Omental fat pad (tissue), 4 donors: Measurements from ENCODE around the gene TNFRSF8. TPM values are rescaled to one million over a fixed set of nuclear protein-coding genes. Genes with fewer than 3 reads are reported as not detected.

Experiments used
- ATAC-seq: fragments of 150-250 bp; one replicate; pipeline ENCODE4 v1.9.1; 2016; ENCODE audit warnings: mild to moderate bottlenecking, moderate library complexity; ENCODE audit not compliant: low FRiP score
- DNase-seq: peaks from one replicate; pipeline ENCODE4 v3.0.0-alpha.2; 2019; ENCODE audit warnings: low spot score
- total RNA-seq, 4 donors: library from RNA; depleted of rRNA; stranded (reverse); fragments of >200 nt; gene quantifications; one replicate each; pipeline ENCODE4 v1.1.0, GENCODE V29; 2016
- TF ChIP-seq, protein P1 (sequence below), 3 donors: fragments of 450-650 bp; IDR thresholded peaks; one replicate each; pipeline ENCODE4 v1.5.1; 2016 to 2017; ENCODE audit warnings: antibody characterized with exemption in 3 of 3, mild to moderate bottlenecking in 3 of 3, moderate library complexity in 2 of 3

TNFRSF8 gene
- total RNA-seq, 4 donors from 2014 or later, result 2.9 to 31.9 (median 5.1) TPM

DNA sequence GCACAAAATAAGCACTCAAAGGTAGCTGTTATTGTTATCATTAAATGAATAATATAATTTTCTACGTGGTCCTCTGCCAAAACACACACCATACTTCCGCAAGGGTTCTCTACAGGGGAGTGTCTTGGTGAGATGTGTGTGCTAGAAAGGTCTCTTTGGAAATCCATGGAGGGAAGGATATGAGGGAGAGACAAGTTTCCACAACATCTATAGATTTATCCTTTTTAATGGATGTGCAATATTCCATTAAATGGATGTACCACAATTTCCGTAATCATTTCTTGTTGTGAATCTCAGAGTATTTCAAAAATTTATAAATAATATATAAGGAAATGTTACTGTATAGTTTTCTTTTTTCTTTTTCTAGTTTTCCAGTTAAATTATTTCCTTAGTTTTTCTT, 2.6 kb upstream of the TNFRSF8 start:
- TF ChIP-seq, protein P1, sequence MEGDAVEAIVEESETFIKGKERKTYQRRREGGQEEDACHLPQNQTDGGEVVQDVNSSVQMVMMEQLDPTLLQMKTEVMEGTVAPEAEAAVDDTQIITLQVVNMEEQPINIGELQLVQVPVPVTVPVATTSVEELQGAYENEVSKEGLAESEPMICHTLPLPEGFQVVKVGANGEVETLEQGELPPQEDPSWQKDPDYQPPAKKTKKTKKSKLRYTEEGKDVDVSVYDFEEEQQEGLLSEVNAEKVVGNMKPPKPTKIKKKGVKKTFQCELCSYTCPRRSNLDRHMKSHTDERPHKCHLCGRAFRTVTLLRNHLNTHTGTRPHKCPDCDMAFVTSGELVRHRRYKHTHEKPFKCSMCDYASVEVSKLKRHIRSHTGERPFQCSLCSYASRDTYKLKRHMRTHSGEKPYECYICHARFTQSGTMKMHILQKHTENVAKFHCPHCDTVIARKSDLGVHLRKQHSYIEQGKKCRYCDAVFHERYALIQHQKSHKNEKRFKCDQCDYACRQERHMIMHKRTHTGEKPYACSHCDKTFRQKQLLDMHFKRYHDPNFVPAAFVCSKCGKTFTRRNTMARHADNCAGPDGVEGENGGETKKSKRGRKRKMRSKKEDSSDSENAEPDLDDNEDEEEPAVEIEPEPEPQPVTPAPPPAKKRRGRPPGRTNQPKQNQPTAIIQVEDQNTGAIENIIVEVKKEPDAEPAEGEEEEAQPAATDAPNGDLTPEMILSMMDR (IDR thresholded peaks at IDR 0.05), result no peak
- ATAC-seq (no peak), DNase-seq (no peak)

DNA sequence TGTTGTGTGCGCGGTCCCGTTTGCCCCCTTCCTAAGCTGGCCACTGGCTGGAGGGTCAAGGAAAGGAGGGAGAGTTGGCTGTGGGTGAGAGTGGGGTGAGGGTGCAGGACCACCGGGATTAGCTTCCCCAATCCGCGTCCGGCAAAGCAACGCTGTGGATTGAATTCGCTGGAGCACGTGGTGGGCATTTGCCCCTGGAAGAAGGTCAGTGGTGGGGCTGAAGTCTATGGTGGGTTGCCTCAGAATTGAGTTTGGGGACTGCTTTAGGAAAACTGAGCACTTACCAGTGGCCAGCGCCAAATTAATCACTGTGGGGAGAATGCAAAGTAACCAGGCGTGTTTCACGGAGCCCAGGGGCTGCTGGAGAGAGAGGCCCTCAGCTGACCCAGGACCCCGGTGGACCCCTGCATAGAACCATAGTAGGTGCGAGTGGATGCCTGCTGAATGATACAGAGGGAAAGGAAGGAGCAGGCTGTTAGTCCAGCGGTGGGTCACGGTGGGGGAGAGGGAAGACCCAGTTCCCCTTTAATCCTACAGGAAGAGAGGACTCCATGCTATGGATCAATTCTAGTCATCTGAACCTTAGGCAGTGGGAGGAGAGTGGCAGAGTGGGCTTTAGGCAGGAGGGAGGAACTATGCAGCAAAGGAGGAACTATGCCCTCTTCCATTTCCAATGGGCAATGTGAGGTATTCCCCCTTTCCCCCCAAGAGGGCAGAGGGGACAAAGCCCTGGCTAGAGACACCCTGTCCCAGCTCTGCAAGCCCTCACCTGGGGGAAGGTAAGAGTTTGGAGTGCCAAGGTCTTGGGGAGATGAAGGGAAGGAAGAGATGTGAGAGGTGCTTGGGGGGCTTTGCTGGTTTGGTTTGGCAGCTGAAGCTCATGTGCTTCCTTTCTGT, 1.2 kb downstream of the TNFRSF8 start:
- ATAC-seq (no peak), DNase-seq (no peak)
- TF ChIP-seq, protein P1 (IDR thresholded peaks at IDR 0.05), result no peak

DNA sequence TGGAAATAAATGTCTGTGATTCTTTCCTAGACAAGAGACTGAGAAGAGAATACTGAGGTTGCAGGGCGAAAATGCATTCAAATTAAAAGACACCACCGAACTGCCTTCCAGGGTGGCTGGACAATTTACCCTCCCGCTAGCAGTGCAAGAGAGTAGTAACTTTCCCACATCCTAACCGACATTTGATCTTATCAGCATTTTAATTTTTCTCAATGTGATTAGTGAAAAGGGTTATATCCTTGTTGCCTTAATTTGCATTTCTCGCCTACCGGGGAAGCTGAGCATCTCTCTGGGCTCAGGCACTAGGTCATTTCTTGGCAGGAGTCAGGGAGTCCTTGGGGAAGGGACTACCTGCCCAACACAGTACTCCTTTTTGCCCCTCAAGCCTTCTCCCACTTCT, 2.8 kb downstream of the TNFRSF8 start:
- DNase-seq (no peak), ATAC-seq (no peak)
- TF ChIP-seq, protein P1 (IDR thresholded peaks at IDR 0.05), result no peak

DNA sequence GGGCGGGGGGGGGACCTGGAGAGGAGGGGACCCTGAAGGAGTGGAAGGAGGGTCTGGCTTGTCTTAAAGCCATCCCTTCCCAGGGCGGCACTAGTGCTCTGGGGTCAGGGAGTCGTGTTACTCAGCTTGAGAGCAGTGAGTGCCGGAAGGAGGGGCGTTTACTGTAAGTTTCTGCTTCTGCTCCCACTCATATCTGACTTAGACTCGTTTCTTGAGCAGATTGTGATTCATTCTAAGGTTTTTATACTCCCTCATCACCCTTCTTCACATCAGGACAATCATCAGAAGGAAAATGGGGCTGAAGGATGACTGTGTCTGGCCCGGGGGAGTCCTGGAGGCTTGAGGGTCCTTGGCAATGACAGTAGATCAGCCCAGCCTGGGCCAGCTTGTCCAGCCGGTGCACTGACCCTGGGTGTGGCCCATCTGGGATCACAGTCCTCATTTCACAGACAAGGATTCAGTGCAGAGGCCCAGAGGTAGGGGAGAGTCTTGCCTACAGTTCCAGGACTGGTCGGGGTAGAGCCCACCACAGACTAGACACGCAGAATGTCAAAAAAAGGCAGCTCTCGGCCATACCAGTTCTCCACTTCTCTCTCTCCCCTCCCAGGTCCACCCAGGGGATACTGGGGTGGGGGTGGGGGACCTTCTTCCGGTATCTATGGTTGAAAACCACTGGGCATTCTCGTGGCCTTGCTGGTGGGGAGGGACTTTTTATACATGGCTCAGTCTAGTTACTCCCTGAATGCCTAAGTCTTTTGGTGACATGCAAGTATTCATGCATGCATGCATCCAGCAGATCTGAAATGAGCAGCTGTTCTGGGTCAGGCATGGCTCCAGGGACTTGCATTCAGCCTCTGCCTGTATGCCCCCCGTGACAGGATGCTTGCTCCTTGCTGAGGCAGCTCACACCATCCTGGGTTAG, 5.1 kb downstream of the TNFRSF8 start:
- ATAC-seq, result peak; percentile 90
- TF ChIP-seq, protein P1 (IDR thresholded peaks at IDR 0.05), result no peak
- no peak for DNase-seq

DNA sequence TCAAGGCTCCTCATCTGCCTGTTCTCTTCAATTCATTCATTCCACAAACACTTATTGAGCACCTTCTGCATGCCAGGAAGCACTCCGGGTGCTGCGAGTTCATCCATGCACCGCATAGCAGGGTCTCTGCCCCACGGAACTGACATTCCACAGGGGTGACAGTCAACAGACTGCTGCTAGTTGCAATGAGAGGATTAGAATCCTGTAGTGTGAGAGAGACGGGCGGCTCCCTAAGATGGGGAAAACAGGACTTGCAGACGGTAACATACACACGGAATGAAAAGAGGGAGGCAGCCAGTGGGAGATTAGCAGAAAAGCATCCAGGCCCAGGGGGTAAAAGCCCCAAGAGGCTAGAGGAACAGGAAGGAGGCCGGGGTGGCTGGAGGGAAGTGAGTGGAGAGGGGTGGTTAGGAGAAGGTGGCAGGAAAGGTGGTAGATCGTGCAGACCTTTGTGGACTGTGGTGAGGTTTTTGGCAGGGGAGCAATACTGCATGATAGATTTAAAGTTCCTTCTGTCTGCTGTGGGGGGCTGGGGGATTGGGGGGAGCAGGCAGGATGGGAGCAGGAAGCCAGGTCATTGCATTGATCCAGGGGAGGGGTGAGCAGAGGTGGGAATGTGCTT, 6.6 kb downstream of the TNFRSF8 start:
- TF ChIP-seq, protein P1 (IDR thresholded peaks at IDR 0.05), result no peak
- DNase-seq (no peak), ATAC-seq (no peak)

DNA sequence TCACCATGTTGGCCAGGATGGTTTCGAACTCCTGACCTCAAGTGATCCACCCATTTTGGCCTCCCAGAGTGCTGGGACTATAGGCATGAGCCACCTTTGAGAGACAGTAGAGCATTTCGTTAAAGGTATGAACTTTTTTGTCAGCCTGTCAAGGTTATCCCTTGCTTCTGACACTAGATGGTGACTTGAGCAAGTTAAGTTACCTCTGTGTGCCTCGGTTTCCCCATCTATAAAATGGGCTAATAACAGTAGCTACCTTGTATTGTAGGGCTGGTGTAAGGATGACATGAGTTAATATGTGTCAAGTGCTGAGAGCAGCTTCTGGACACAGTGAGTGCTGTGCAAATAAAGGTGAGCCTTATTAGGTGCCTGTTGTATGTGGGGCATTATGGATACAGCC, 8.8 kb downstream of the TNFRSF8 start:
- DNase-seq (no peak), ATAC-seq (no peak)
- TF ChIP-seq, protein P1 (IDR thresholded peaks at IDR 0.05), result no peak
